Kidney (tissue), 22 donors: Measurements from ENCODE around the gene RILPL1. TPM values are rescaled to one million over a fixed set of nuclear protein-coding genes. Genes with fewer than 3 reads are reported as not detected.
"Not testable (repeated sequence)": the region's sequence is repeated elsewhere in the genome, so short reads cannot be mapped to it uniquely, and the experiment has no call there.

Experiments used
- DNase-seq, 5 donors: peaks; one replicate each; pipeline ENCODE4 v3.0.0-alpha.2; 2013 to 2020
- FAIRE-seq: peaks from 2 replicates; lab custom pipeline; 2012; peaks lifted over from hg19 to GRCh38; lab: Jason Lieb, UNC
- H3K27ac ChIP-seq, 2 donors: one replicate each; pipeline ENCODE4 v1.7.0; 2013; ENCODE audit warnings: low read depth in 2 of 2, low read length in 2 of 2, inconsistent platforms in 1 of 2
- H3K27me3 ChIP-seq: one replicate; pipeline ENCODE4 v1.7.1; 2013; ENCODE audit warnings: low read length, inconsistent platforms; ENCODE audit not compliant: control insufficient read depth, insufficient read depth
- H3K36me3 ChIP-seq, 3 donors: one replicate each; pipeline versions ENCODE4 v1.7.0 to v1.7.1; 2013; ENCODE audit warnings: low read length in 3 of 3, control low read depth in 1 of 3, inconsistent platforms in 1 of 3; ENCODE audit not compliant: insufficient read depth in 3 of 3, control insufficient read depth in 2 of 3
- H3K4me1 ChIP-seq, 3 donors: one replicate each; pipeline versions ENCODE4 v1.7.0 to v1.7.1; 2013; ENCODE audit warnings: low read length in 3 of 3, inconsistent platforms in 1 of 3, low read depth in 1 of 3; ENCODE audit not compliant: control insufficient read depth in 2 of 3, insufficient read depth in 2 of 3
- H3K4me3 ChIP-seq, 3 donors: one replicate each; pipeline versions ENCODE4 v1.7.0 to v1.8.1; 2013; ENCODE audit warnings: low read length in 3 of 3, control low read depth in 1 of 3, inconsistent platforms in 1 of 3
- H3K9ac ChIP-seq, 3 donors: one replicate each; pipeline versions ENCODE4 v1.7.0 to v1.7.1; 2013; ENCODE audit warnings: low read length in 3 of 3, control low read depth in 1 of 3, inconsistent platforms in 1 of 3
- H3K9me3 ChIP-seq, 3 donors: one replicate each; pipeline versions ENCODE4 v1.7.0 to v1.7.1; 2013; ENCODE audit warnings: low read length in 3 of 3, control low read depth in 1 of 3, inconsistent platforms in 1 of 3; ENCODE audit not compliant: control insufficient read depth in 2 of 3, insufficient read depth in 1 of 3
- intact Hi-C: fragments of 100-400 bp; cut with DNase I; formaldehyde crosslinking; loops from one replicate; pipeline ENCODE4 v1.11.1; 2022
- long read RNA-seq, 10 donors: library from polyadenylated mRNA in 1 of 10; unstranded in 1 of 10; transcript quantifications; one replicate each; pipeline ENCODE4 v2.0.0 and lab custom pipeline, GENCODE V29; 2021 to 2026
- polyA plus RNA-seq: library from polyadenylated mRNA; stranded (reverse); fragments of 350-450 nt; fragmentation: Illumina TruSeq; extraction: RNeasy Lipid Tissue Mini Kit (QIAGEN cat#74804); gene quantifications from one replicate; pipeline ENCODE4 v1.2.3, GENCODE V29; 2014; ENCODE audit warnings: low read depth, low replicate concordance; ENCODE audit not compliant: insufficient read depth
- total RNA-seq: library from RNA; stranded (reverse); fragmentation: NEBNext Ultra II Directional; extraction: Animal tissue kit (Norgen Biotek cat#: 25700); gene quantifications from one replicate; pipeline ENCODE4 v1.2.1, GENCODE V29; 2021
- TF ChIP-seq, protein P1 (sequence below): IDR thresholded peaks from 3 replicates; pipeline ENCODE4 v1.5.1; 2012; ENCODE audit warnings: mild to moderate bottlenecking, moderate library complexity, borderline replicate concordance; ENCODE audit not compliant: insufficient read depth; ENCODE audit errors: extremely low read depth
- donor health status: control.
- donor health status: control.
- donor health status: control.
- donor health status: control.
- donor health status: control.
- donor health status: DM: yes; HTN: yes; CAD: no.
- donor health status: Normal renal cell carcinoma (clear cell type).

RILPL1 gene, protein sequence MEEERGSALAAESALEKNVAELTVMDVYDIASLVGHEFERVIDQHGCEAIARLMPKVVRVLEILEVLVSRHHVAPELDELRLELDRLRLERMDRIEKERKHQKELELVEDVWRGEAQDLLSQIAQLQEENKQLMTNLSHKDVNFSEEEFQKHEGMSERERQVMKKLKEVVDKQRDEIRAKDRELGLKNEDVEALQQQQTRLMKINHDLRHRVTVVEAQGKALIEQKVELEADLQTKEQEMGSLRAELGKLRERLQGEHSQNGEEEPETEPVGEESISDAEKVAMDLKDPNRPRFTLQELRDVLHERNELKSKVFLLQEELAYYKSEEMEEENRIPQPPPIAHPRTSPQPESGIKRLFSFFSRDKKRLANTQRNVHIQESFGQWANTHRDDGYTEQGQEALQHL
- 14.1 TPM for total RNA-seq
- polyA plus RNA-seq = 19.0 TPM
- long read RNA-seq, donor 1, transcript RILPL1-204 (1 exons, 3,894 nt) = major isoform, 6 of 33 reads
- long read RNA-seq, donor 1, partial matches to known transcripts = 5 of 33 reads
- long read RNA-seq, donor 1, other reads (novel, unspliced or antisense) = 18 of 33 reads
- long read RNA-seq, donor 2, transcript RILPL1-204 (1 exons, 3,894 nt) = major isoform, 6 of 9 reads
- long read RNA-seq, donor 2, partial matches to known transcripts = 0 of 9 reads
- long read RNA-seq, donor 2, other reads (novel, unspliced or antisense) = 0 of 9 reads
- long read RNA-seq, donor 3, partial matches to known transcripts = 0 of 7 reads
- long read RNA-seq, donor 3, other reads (novel, unspliced or antisense) = 0 of 7 reads
- long read RNA-seq, donor 4, transcript RILPL1-204 (1 exons, 3,894 nt) = major isoform, 8 of 10 reads
- long read RNA-seq, donor 4, partial matches to known transcripts = 0 of 10 reads
- long read RNA-seq, donor 4, other reads (novel, unspliced or antisense) = 0 of 10 reads
- long read RNA-seq, donor 5 = 0 reads
- long read RNA-seq, donor 6, partial matches to known transcripts = 0 of 4 reads
- long read RNA-seq, donor 6, other reads (novel, unspliced or antisense) = 0 of 4 reads
- long read RNA-seq, donor 7, transcript RILPL1-202 (7 exons, 3,932 nt) = major isoform, 18 of 40 reads
- long read RNA-seq, donor 7, partial matches to known transcripts = 6 of 40 reads
- long read RNA-seq, donor 7, other reads (novel, unspliced or antisense) = 14 of 40 reads
- long read RNA-seq, donor 8, transcript RILPL1-204 (1 exons, 3,894 nt) = major isoform, 6 of 7 reads
- long read RNA-seq, donor 8, partial matches to known transcripts = 0 of 7 reads
- long read RNA-seq, donor 8, other reads (novel, unspliced or antisense) = 0 of 7 reads
- long read RNA-seq, donor 9, partial matches to known transcripts = 0 of 3 reads
- long read RNA-seq, donor 9, other reads (novel, unspliced or antisense) = 0 of 3 reads
- long read RNA-seq, donor 10, transcript RILPL1-204 (1 exons, 3,894 nt) = major isoform, 8 of 12 reads
- long read RNA-seq, donor 10, partial matches to known transcripts = 0 of 12 reads
- long read RNA-seq, donor 10, other reads (novel, unspliced or antisense) = 0 of 12 reads

DNA sequence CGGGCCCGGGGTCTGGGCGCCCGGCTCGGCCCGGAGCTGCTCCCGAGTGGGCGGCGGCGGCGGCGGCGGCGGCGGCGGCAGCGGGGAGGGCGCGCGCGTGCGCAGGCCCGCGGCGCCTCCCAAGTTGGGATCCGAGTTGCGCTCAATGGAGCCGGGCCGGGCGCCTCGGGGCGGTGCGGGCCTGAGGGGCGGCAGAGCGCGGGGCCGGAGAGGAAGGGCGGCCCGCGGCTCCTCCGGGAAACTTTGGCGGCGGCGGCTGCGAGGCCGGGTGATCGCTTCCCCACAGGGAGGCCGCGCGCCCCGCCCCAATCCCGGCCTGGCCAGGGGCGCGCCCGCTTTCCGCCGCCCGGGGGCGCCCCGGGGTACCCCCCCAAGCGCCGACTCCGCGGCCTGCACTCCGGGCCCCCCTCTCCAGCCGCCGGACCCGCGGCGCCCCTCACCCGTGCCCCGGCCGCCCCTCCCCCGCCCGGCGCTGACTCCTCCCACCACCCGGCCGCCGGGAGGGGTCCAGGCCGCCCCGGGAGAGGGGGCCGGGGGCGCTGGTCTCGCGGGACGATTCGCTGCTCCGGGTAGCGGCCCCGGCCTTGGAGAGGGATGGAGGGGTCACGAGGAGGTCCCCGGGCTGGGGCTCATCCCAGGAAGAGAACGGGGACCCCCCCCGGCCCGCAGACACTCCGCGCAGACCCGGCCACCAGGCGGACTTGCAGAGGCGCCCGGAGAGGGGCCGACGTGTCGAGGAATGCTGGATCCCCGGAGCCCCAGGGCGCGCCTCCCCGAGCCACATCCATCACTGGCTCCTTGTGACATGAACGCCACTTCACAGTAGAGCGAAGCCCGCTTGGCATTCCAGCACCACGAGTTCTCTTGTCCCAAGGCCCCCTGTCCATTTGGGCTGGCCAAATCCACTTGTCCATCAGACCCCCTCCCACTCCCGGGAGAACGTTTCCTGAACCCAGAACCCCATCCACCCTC, at the start of gene RILPL1:
Gene RILPL1, minus strand, starts transcription at position 48 of the 972 bp plus-strand sequence. CDS start 237 bp downstream, outside the sequence.
- no peak for FAIRE-seq

DNA sequence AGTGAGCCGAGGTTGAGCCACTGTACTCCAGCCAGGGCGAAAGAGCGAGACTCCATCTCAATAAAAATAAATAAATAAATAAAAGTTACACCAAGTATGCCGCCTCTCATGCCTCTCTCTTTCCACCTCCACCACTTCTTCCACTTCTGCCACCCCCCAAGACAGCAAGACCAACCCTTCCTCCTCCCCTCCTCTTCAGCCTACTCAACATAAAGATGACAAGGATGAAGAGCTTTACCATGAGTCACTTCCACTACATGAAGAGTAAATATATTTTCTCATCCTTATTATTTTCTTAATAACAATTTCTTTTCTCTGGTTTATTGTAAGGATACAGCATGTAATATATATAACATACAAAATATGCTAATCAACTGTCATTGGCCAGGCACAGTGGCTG, 47.3 kb upstream of the RILPL1 start:
- Histone ChIP-seq H3K27me3 (no peaks in the 10 kb centered on the region), H3K9ac (no peak overlapping the region), H3K36me3 (peaks cover 0 to 4% (median 0%) of the 10 kb centered on the region in 3 donors), H3K4me1 (peaks cover 2 to 14% (median 5%) of the 10 kb centered on the region in 3 donors), H3K9me3 (no peaks in the 10 kb centered on the region), H3K27ac (no peak overlapping the region), H3K4me3 (no peak overlapping the region)
- DNase-seq = no peak
- intact Hi-C loops = no loop called here
- FAIRE-seq = no peak
- TF ChIP-seq, protein P1, sequence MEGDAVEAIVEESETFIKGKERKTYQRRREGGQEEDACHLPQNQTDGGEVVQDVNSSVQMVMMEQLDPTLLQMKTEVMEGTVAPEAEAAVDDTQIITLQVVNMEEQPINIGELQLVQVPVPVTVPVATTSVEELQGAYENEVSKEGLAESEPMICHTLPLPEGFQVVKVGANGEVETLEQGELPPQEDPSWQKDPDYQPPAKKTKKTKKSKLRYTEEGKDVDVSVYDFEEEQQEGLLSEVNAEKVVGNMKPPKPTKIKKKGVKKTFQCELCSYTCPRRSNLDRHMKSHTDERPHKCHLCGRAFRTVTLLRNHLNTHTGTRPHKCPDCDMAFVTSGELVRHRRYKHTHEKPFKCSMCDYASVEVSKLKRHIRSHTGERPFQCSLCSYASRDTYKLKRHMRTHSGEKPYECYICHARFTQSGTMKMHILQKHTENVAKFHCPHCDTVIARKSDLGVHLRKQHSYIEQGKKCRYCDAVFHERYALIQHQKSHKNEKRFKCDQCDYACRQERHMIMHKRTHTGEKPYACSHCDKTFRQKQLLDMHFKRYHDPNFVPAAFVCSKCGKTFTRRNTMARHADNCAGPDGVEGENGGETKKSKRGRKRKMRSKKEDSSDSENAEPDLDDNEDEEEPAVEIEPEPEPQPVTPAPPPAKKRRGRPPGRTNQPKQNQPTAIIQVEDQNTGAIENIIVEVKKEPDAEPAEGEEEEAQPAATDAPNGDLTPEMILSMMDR = no peak

More for the DNA sequence above, at the start of gene RILPL1:
- Histone ChIP-seq H3K4me1 (peaks cover 0 to 17% (median 0%) of the 10 kb centered on the region in 3 donors), H3K4me3 (peak within 1 kb of the TSS; percentile 74 to 76 (median 75)), H3K36me3 (no peaks in the 10 kb centered on the region), H3K27me3 (no peaks in the 10 kb centered on the region), H3K27ac (peak within 1 kb of the TSS; percentile 11 to 60), H3K9me3 (no peaks in the 10 kb centered on the region), H3K9ac (peak within 1 kb of the TSS; percentile 61 to 77 (median 69))
- intact Hi-C loops = no loop called here
- DNase-seq = peak; percentile 72 to 84 (median 81)
- TF ChIP-seq, protein P1 = peak; percentile 4

DNA sequence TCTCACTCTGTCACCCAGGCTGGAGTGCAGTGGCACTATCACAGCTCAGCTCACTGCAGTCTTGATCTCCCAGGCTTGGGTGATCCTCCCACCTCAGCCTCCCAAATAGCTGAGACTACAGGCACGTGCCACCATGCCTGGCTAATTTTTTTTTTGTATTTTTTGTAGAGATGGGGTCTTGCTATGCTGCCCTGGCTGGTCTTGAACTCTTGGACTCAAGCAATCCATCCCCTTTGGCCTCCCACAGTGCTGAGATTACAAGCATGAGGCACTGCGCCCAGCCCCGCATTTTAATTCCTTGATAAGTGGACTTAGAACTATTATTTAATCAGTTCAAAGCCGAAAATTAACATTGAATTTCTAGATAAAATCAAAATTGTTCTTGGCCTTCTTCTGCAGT, 45.3 kb upstream of the RILPL1 start:
- DNase-seq, H3K9ac ChIP-seq, H3K9me3 ChIP-seq, H3K4me1 ChIP-seq, H3K36me3 ChIP-seq, H3K27me3 ChIP-seq, H3K4me3 ChIP-seq, intact Hi-C loops, H3K27ac ChIP-seq, FAIRE-seq: not testable (repeated sequence)
